ENCODE data around the gene EPDR1. TPM values are rescaled to one million over a fixed set of nuclear protein-coding genes. Genes with fewer than 3 reads are reported as not detected.
A peak's percentile ranks its signal among the peaks of the same experiment; 100 is the strongest.

Gene EPDR1
- total RNA-seq, 2 donors from 2014 or later = 38.6 to 77.8 TPM

DNA sequence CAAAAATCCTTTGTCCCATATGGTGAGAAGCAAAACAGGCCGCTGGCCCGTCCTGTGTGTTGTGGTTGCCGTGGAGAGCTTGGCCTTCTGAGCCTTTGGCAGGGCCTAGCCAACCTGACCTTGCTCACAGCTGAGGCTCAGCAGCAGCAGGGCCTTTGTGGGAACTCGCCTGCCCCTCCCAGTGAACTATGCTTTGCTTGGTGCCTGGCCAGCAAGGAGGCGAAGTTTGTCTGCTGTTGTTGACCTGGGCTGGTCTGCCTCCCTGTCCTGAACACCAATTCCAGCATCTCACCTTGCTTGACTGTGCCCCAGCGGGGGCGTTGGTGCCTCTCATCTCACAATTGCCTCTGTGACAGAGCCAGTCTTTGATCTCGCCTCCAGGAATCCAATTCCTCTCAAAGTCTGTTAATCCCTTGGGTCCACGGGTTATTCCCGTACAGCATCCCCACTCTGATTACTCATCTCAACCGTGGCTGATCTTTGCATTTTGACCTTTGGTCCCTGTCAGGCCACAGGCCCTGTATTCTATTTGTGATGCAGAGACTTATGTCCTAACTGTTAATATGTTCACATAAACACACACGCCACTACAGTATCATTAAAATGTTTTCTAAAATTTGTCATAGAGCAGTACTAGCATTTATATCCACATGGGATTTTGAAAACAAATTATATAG, 22.6 kb downstream of the EPDR1 start:
- no peak for TF ChIP-seq POLR2AphosphoS5 (IDR thresholded peaks at IDR 0.05)
- no peak for TF ChIP-seq POLR2A (IDR thresholded peaks at IDR 0.05)
- TF ChIP-seq, protein P1, sequence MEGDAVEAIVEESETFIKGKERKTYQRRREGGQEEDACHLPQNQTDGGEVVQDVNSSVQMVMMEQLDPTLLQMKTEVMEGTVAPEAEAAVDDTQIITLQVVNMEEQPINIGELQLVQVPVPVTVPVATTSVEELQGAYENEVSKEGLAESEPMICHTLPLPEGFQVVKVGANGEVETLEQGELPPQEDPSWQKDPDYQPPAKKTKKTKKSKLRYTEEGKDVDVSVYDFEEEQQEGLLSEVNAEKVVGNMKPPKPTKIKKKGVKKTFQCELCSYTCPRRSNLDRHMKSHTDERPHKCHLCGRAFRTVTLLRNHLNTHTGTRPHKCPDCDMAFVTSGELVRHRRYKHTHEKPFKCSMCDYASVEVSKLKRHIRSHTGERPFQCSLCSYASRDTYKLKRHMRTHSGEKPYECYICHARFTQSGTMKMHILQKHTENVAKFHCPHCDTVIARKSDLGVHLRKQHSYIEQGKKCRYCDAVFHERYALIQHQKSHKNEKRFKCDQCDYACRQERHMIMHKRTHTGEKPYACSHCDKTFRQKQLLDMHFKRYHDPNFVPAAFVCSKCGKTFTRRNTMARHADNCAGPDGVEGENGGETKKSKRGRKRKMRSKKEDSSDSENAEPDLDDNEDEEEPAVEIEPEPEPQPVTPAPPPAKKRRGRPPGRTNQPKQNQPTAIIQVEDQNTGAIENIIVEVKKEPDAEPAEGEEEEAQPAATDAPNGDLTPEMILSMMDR (IDR thresholded peaks at IDR 0.05) = no peak
- no peaks in the 10 kb centered on the region for H3K9me3 ChIP-seq
- H3K4me3 ChIP-seq = no peak overlapping the region
- peak overlapping the region; percentile 4 to 5 for H3K27ac ChIP-seq
- no peaks in the 10 kb centered on the region for H3K36me3 ChIP-seq
- no peaks in the 10 kb centered on the region for H3K4me1 ChIP-seq (replicated peaks)
- DNase-seq (ENCODE audit: low spot score) = no peak
- intact Hi-C loops (cut with DNase I) = no loop called here
- 41% methylated on average over 12 of the region's 12 CpGs for WGBS
- H3K27me3 ChIP-seq (replicated peaks; ENCODE audit: insufficient read depth) = no peaks in the 10 kb centered on the region

DNA sequence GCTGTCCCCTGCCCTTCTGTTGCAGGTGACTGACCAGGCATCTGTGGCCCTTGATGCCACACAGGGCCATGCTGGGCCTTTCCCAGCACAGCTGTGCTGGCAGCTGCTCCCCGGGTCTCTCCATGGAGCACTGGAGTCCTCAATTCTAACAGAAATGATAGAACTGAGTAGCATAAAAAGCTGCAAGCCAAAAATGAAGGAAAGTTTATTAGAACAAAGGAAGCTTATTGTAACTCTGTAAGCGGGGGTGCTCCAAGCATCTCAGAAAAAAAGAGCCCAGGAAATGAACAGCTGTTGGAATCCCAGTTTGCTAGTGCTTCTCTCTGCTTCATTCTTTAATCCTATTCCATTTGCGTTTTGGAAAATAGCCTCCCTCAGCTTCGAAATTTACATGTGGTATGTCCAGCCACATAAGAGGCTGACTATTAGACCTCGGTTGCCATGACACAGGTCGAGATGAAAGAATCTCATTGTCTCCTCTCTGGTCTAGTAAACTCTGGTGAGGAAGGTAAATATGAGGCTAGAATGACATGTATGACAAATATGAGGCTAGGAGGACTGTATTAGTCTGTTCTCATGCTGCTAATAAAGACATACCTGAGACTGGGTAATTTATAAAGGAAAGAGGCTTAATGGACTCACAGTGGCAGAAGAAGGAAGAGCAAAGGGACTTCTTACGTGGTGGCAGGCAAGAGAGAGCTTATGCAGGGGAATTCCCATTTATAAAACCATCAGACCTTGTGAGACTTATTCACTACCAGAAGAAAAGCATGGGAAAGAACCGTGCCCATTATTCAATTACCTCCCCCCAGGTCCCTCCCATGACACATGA, 23.7 kb downstream of the EPDR1 start:
- H3K36me3 ChIP-seq = no peaks in the 10 kb centered on the region
- H3K27ac ChIP-seq = peak overlapping the region in 1 of 2 donors; percentile 4
- TF ChIP-seq POLR2A (IDR thresholded peaks at IDR 0.05) (no peak), POLR2AphosphoS5 (IDR thresholded peaks at IDR 0.05) (no peak)
- TF ChIP-seq, protein P1 (IDR thresholded peaks at IDR 0.05) = no peak
- no peaks in the 10 kb centered on the region for H3K4me1 ChIP-seq (replicated peaks)
- no peak for DNase-seq (ENCODE audit: low spot score)
- intact Hi-C loops (cut with DNase I) = no loop called here
- 36% methylated on average over 8 of the region's 8 CpGs for WGBS
- H3K27me3 ChIP-seq (replicated peaks; ENCODE audit: insufficient read depth) = no peaks in the 10 kb centered on the region
- H3K9me3 ChIP-seq = no peaks in the 10 kb centered on the region
- H3K4me3 ChIP-seq = no peak overlapping the region

DNA sequence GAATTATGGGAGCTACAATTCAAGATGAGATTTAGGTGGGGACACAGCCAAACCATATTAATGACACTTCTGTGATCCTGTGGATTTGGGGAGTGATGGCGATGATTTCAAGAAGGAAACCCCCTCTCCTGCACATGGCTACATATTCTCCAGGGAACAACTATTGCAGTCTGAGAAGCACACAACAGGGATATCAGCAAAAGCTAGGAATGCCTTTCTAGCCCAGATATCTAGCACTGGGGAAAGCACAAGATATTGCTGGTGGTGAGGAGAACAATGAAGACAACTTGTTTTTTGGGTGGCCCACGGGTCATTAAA, 24.3 kb downstream of the EPDR1 start:
- no peaks in the 10 kb centered on the region for H3K4me1 ChIP-seq (replicated peaks)
- intact Hi-C loops (cut with DNase I) = no loop called here
- DNase-seq (ENCODE audit: low spot score) = no peak
- H3K4me3 ChIP-seq = no peak overlapping the region
- H3K9me3 ChIP-seq = no peaks in the 10 kb centered on the region
- H3K27ac ChIP-seq = no peak overlapping the region
- TF ChIP-seq POLR2A (IDR thresholded peaks at IDR 0.05) = no peak
- TF ChIP-seq POLR2AphosphoS5 (IDR thresholded peaks at IDR 0.05) = no peak
- TF ChIP-seq, protein P1 (IDR thresholded peaks at IDR 0.05) = no peak
- whole genome bisulfite sequencing = 67% methylated on average over 2 of the region's 2 CpGs
- H3K36me3 ChIP-seq = no peaks in the 10 kb centered on the region
- H3K27me3 ChIP-seq (replicated peaks; ENCODE audit: insufficient read depth) = no peaks in the 10 kb centered on the region

DNA sequence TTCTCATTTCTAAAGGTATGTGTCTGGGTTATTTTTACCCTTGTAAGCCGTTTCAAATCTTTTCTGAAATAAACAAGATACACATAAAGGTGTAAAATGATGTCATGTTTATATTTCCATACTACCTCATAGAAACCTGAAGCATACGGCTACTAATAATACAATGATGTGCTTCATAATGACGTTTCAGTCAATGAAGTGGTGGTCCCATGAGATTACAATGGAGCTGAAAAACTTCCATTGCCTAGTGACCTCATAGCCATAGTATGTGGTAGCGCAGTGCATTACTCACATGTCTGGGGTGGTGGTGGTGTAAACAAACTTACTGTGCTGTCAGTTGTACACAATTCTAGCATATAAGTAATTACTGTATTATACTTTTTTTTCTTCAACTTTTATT, 24.9 kb downstream of the EPDR1 start:
- DNase-seq (ENCODE audit: low spot score) = no peak
- Histone ChIP-seq H3K36me3 (no peaks in the 10 kb centered on the region), H3K27me3 (replicated peaks; ENCODE audit: insufficient read depth) (no peaks in the 10 kb centered on the region), H3K4me3 (no peak overlapping the region), H3K27ac (no peak overlapping the region), H3K4me1 (replicated peaks) (no peaks in the 10 kb centered on the region), H3K9me3 (no peaks in the 10 kb centered on the region)
- TF ChIP-seq, protein P1 (IDR thresholded peaks at IDR 0.05) = no peak
- TF ChIP-seq POLR2AphosphoS5 (IDR thresholded peaks at IDR 0.05) (no peak), POLR2A (IDR thresholded peaks at IDR 0.05) (no peak)
- 88% methylated on average over 4 of the region's 4 CpGs for WGBS
- intact Hi-C loops (cut with DNase I) = no loop called here
